ENCODE measurements around the gene PIGL.
"Not testable (repeated sequence)": the region's sequence is repeated elsewhere in the genome, so short reads cannot be mapped to it uniquely, and the experiment has no call there.

Gene PIGL

DNA sequence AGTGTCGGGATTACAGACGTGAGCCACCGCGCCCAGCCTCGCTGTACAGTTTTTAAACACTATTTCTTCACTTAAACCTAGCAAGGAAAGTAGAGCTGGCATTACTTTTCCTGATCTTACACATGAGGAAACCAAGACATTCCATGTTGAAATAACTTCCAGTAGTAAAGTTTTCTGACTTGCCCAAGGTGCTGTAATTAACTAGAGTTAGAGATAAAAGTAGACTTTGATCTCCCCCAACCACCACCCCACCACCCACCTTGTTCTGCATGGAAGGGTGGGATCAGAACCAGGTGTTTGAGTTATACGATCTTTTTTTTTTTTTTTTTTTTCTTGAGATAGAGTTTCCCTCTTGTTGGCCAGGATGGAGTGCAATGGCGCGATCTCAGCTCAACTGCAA, 89.2 kb downstream of the PIGL start:
- DNase-seq (ENCODE audit: low read depth, low spot score), result no peak

DNA sequence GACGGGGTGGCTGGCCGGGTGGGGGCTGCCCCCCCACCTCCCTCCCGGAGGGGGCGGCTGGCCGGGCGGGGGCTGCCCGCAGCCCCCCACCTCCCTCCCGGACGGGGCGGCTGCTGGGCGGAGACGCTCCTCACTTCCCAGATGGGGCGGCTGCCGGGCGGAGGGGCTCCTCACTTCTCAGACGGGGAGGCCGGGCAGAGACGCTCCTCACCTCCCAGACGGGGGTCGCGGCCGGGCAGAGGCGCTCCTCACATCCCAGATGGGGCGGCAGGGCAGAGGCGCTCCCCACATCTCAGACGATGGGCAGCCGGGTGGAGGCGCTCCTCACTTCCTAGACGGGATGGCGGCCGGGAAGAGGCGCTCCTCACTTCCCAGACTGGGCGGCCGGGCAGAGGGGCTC, 95.1 kb downstream of the PIGL start:
- not testable (repeated sequence) for DNase-seq (ENCODE audit: low read depth, low spot score)

DNA sequence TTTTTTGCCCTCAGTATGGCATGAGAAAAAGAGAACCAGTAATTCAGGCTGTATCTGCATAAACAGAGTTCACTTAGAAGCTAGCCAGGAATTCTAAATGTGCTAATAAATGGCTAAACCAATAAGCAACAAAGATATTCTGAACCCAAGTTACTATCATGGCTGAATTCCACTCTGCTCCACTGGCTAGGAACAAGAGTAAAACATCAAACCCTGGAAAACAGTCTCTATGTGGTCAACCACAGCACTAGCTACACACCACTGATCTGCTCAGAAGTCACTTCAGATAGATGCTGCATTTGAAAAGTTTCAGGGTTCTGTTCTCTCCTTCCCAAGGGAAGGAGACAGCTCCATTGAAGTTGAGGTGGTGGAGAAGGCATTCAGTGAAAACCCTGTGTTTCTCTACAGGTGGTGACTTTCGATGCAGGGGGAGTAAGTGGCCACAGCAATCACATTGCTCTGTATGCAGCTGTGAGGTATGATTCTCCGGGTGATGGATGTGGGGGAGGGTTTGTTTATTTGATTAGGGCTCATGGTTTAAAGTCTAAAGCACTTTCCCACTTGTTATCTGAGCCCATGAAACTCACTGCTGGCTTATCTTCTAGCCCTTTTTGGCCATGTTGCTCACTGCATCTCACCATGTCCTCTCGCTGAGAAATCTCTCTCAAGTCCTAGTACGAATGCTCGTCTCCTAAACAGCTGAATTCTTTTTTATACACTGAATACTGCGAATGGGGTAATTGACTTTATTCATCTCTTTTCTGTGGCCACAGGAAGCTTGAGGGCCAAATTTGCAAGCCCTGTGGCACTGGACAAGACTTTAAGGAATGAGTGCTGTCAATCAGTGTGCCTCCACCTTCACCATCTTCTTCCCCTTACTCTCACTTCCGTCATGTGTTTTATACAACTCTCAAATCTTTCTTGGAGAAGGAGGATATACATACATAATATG, 96.4 kb downstream of the PIGL start:
- no peak for DNase-seq (ENCODE audit: low read depth, low spot score)

DNA sequence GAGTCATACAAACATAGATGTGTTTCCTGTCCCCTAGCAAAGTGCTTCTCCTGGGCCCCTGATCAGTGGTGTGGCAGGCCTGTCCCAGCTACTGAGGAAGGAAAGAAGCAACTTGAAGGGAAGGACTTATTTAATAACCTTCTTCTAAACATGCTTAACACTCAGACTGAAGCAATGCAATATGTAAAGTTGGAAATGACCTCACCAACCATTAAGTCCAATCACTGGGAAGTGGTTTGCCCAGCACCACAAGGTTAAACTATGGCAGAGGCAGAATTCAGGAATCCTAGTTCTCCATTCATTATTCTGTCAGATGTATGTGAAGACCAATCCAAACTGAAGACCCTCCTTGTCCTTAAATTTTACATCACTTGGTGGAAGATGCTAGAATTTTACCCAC, 97.2 kb downstream of the PIGL start:
- no peak for DNase-seq (ENCODE audit: low read depth, low spot score)

DNA sequence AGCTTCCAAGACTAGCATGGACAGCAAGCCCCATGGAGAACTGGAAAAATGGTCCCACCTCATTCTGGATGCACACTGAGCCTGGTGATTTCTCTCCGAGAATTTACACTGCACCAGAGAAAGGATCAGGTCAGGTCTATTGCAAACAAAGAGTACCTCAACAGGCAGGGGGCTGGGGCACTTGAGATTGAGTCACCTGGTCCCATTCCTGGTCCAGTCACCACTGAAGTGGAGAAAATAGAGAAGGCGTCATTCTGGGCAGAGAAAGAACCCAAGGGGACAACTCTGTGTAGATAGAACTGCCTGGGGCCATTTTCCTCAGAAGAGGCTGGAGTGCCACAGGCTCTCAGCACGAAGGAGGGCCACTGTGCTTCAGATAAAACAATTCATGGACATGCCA, 97.8 kb downstream of the PIGL start:
- DNase-seq (ENCODE audit: low read depth, low spot score), result no peak

DNA sequence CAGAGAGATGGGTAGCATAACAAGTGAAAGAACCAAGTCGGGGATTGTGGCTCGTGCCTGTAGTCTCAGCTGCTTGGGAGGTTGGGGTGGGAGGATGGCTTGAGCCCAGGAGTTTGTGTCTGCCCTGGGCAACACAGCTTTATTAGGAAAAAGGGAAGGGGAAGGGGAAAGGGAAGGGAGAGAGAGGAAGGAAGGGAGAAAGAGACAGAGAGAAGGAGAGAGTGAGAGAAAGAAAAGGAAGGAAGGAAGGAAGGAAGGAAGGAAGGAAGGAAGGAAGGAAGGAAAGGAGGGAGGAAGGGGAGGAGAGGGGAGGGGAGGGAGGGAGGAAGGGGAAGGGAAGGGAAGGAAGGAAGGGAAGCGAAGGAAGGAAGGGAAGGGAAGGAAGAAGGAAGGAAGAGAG, 103.0 kb downstream of the PIGL start:
- no peak for DNase-seq (ENCODE audit: low read depth, low spot score)

DNA sequence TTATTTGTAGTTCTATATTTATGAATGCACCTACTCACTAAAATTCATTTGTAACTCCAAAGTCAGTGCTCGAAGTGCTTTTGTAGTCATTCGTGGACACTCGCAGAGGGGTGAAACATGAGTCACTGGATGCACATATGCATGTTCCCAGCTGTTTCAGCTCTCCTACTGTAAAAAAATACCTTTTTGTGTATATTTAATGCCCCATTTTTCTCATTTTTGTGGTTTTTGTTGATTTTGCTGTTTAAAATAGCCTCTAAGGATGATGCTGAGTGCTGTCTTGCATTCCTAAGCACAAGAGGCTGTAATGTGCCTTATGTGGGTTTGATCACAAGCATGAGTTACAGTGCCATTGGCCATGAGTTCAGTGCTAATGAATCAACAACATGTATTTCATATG, 105.6 kb downstream of the PIGL start:
- no peak for DNase-seq (ENCODE audit: low read depth, low spot score)

DNA sequence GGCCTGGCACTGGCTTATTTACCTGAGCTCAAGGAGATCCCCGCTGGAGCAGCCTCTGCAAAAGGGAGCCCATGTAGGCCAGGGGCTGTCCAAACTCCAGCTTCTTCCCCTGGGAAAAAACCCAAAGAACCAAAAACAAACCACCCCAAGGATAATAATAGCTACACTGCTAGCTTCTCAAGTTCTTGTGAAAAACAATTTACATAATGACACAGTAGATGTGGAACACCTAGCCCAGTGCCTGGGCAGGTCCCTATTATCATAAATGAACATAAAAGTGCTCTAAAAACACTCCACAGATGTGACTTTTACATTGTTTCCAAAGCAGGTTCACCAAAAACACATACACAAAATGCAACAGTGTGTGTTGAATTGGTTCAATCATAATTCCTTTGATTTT, 109.0 kb downstream of the PIGL start:
- no peak for DNase-seq (ENCODE audit: low read depth, low spot score)

DNA sequence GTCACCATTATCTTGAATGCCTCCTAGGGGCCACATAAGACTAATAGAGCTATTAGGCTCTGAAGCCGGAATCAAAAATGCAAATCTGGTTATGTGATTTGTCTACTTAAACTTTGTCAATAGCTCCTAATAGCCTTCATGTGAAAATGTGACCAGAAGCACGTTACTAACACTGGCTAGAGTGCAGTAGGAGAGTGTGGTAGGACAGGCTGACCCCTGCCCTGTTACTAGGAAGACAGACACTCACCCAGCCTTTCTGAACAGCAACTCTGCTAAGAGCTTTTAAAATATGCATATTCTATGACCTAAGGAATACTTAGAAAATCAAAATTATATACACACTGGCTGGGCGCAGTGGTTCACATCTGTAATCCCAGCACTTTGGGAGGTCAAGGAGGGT, 110.0 kb downstream of the PIGL start:
- no peak for DNase-seq (ENCODE audit: low read depth, low spot score)

DNA sequence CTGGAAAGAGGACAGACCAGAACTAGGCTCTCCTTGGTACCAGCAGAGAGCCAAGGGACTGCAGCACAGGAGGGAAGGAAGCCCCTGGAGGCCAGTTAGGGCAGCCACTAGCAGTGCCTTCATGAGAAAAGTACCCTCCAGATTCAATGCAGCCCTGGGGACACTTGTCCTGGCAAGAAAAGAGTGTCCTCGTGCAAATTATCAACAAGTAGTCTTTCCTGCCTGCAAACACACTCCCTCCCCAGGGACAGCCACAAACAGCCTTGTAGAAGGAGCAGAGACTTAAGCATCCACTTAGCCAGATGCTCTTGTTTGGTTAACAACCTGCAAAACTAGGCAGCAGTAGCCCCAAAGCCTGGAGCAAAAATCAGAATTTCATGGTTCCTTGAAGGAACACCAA, 112.0 kb downstream of the PIGL start:
- peak; percentile 46 for DNase-seq (ENCODE audit: low read depth, low spot score)

DNA sequence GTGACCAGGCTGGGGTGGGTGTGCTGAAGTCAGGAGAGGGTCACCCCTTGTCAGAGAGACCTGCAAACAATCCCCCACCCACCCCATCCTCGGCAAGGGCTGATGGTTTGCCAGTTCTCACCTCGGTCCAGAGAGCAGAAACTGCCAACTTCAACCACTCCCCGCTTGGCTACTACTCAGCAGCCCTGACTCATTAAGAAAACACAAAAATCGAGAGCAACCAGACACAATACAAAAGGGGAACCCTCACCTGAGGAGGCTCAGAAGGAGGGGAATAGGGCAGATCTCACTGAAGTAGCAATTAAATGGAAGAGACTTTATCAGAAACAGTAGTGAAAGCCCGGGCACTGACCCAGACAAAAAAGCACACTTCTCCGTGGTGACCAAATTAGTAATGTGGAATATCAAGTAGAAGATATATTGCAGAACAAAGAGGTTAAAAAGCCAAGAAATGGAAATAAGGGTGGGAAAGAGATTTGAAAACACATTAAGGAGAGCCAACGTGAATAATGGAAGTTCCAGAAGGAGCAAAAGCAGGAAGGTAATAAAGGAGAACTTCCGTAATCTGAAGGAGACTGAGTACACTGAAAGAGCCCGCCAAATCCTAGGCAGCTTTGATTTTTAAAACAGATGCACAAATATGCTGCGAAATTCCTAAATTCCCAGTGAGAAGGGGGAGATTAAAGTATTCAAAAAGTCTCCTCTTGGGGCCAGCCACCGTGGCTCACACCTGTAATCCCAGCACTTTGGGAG, 112.7 kb downstream of the PIGL start:
- DNase-seq (ENCODE audit: low read depth, low spot score), result no peak

DNA sequence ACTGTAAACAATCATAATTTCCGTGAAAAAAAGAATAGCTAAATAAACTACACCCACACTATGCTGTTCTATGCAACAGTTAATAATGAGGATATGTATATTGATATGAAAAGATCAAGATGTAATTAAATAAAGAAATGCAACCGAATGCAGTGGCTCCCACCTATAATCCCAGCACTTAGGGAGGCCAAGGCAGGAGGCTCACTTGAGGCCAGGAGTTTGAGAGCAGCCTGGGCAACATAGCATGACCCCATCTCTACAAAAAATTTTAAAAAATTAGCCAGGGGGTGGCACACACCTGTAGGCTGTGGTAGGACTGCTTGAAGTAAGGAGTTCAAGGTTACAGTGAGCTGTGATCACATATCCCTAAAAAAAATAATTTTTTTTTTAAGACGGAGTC, 121.4 kb downstream of the PIGL start:
- no peak for DNase-seq (ENCODE audit: low read depth, low spot score)

DNA sequence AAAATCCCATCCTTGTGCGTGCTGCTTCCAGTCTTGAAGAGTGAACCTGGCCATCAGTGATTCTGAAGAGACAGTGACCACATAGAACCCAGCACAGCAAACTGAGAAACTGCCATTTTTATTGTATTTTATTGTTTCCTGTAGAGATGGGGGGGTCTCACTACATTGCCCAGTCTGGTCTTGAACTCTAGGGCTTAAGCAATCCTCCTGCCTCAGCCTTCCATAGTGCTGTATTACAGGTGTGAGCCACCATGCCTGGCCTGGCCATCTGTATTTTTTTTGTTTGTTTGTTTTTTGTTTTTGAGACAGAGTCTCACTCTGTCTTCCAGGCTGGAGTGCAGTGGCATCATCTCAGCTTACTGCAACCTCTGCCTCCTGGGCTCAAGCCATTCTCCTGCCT, 122.4 kb downstream of the PIGL start:
- no peak for DNase-seq (ENCODE audit: low read depth, low spot score)

DNA sequence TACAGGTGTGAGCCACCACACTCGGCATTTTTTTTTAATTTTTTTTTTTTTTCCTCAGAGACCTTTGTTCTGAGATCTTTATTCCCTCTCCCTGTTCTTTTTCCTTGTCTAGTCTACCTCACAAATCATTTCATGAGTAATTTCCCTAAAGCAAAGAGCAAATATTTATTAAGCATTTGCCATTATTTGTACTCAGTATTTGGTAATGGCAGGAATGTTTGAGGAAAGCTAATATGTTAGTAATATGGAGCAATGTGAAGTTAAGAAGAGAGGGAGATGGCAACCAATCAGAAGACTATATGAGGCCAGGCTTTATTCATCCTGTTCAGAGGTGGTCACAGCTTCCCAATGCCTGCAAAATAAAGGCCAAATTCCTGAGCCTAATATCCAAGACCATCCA, 122.9 kb downstream of the PIGL start:
- no peak for DNase-seq (ENCODE audit: low read depth, low spot score)

DNA sequence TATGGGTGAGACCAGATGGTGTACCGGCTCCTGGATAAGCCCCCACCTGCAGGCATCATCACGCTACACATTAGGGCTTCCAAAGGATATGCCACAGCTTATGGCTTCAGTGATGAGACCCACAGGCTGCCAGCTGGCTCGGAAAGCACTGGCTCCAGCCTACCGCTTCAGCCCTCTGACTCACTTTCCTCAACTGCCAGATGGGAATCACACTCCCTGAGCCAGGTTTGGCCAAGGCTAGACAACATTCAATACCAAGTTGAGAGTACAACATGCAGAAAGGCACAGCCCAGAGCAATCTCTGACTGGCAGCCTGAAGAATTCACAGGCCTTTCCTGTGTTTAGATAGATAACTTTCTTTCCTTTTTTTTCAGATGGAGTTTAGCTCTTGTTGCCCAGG, 126.0 kb downstream of the PIGL start:
- DNase-seq (ENCODE audit: low read depth, low spot score), result no peak

DNA sequence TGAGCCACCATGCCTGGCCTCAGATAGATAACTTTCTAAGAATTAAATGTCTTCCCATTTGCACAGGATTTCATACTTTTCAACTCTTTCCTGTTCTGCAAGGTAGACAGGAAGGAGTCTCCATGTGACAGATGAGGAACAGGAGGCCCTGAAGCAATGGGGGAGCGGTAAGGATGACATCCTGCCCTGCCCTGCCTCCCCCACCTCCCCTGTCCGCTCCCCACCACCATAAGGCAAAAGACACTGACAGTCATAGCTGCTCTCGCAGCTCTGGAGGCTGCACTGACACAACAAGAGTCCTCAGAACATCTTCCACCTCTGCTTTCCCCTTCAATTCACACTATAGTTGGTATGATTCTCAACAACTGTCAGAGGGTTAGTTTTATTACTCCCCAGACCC, 126.6 kb downstream of the PIGL start:
- no peak for DNase-seq (ENCODE audit: low read depth, low spot score)

DNA sequence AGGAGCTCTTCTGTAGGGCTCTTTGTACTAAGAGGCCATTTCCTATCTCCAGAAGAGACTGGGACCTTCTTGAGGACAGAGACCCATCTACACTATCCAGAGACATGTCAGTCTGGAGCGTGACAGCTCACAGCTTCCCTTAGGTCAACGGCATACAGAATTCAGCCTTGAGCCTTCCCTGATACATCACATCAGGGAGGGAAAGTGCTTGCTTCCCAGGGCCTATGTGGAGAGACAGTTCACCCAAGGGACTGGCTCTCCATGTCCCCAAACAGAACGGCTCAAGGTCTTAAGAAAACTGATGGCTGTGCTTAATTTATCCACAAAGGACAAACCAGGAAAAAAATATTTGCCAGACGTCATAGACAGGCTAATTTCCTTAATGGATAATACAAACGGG, 128.6 kb downstream of the PIGL start:
- DNase-seq (ENCODE audit: low read depth, low spot score), result no peak

DNA sequence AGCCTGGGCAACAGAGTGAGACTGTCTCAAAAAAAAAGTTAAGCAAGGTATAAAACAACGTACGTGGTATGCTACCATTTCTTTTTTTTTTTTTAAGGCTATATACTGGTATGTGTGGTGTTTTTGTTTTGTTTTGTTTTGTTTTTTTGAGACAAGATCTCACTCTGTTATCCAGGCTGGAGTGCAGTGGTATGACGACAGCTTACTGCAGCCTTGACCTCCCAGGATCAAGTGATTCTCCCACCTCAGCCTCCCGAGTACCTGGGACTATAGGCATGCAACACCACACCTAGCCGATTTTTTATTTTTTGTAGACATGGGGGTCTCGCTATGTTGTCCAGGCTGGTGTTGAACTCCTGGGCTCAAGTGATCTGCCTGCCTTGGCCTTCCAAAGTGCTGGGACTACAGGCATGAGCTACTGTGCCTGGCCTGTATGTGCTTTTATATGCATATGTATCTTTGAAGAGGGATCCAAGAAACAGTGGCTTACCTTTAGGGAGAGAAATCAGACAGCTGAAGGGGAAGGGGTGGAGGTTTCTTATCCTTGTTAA, 129.8 kb downstream of the PIGL start:
- DNase-seq (ENCODE audit: low read depth, low spot score), result no peak

DNA sequence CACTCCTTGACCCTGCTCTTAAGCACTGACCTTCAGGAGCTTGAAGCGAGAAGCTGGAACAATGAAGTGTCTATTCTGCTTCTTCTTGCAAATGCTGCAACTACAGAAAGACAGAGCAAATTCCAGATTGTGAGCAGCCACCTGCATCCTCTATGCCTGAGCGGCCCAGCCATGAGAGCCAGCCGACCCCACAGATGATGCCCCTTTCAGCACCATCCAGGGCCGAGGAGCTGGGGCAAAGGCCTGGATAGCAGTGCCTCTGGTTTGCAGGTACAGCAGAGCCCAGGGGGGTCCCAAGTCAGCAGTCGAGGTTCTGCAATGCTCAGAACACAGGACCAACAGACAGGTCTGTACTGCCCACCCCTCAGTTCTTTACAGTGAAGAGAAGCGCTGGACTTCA, 131.6 kb downstream of the PIGL start:
- no peak for DNase-seq (ENCODE audit: low read depth, low spot score)

DNA sequence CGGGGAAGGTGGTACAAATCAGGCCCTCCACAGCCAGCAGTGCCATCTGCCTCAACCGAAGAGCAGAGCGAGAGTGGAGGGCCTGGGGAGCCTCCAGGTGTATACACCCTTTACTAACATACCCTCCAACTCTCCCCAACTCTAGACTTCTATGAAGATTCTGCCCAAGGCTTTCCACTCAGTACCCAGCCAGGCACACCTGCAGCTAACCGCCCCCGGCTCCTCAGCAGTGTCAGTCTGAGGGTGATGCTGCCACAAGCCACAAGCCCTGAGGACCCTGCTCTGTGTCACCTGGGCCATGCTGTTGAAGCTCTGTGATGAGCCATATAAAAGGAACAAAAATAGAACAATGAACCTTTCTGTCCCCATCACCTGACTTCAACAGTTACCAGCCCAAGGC, 132.4 kb downstream of the PIGL start:
- no peak for DNase-seq (ENCODE audit: low read depth, low spot score)

DNA sequence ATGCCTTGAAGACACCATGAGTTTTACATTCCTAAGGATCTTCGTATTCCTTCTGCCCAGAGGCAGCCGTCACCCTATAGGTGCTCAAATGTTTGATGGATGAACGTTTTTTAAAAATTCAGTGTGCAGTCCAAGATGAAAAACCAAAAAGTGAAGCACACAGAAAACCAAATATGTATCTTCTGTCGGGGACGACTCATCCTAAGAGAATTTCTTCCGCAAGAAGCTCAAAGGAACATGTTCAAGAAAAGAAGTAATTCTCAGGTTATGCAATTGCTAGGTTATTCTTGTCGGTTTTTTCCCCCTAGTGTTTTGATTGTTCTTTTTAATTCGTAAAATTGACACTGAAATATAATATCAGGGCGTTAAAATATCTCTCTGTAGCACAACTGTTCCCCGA, 134.8 kb downstream of the PIGL start:
- DNase-seq (ENCODE audit: low read depth, low spot score), result no peak

DNA sequence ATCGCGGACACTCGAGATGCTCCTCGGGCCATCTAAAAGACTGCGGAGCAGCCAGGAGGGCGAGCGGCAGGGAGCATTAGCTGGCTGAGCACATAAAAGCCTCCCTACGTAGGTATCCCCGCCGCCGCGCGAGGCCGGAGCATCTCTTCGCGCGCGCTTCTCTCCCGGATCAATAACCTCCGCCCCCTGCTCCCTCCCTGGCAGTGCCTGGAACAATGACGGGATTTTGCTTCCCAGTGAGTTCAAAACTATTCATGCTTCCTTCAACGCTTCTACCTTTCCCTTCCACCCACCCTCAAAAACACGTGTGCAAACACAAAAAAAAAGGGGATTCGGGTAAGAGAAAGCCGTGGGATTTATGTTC, 135.3 kb downstream of the PIGL start:
- DNase-seq (ENCODE audit: low read depth, low spot score), result peak; percentile 75
